Activated naive CD4-positive, alpha-beta T cell treated with anti-CD3 and anti-CD28 coated beads, Interleukin-2, amount 50 U/mL, for 72 hours (primary cell): ENCODE results near the gene SLC9A9. TPM values are rescaled to one million over a fixed set of nuclear protein-coding genes. Genes with fewer than 3 reads are reported as not detected.

Source experiments
- ATAC-seq, 2 donors: fragments of 150-1000 bp; cut with Tn5 transposase; 2 replicates each; pipeline ENCODE4 v1.10.0; 2021; ENCODE audit warnings: mild to moderate bottlenecking in 2 of 2, moderate library complexity in 2 of 2
- DNase-seq, 2 donors: peaks; one replicate each; pipeline ENCODE4 v3.0.0; 2021 to 2022; ENCODE audit warnings: low spot score in 2 of 2
- H3K27ac Mint-ChIP-seq, 2 donors: one replicate each; pipeline ENCODE4 v1.8.0; 2022; ENCODE audit warnings: mild to moderate bottlenecking in 2 of 2, mixed read lengths in 2 of 2
- H3K36me3 Mint-ChIP-seq, 2 donors: one replicate each; pipeline ENCODE4 v1.8.0; 2022; ENCODE audit warnings: mixed read lengths in 2 of 2
- H3K9me3 Mint-ChIP-seq, 2 donors: one replicate each; pipeline ENCODE4 v1.8.0; 2022; ENCODE audit warnings: mixed read lengths in 2 of 2
- total RNA-seq, 2 donors: library from RNA; stranded (reverse); gene quantifications; one replicate each; pipeline ENCODE4 v1.2.3, GENCODE V29; 2022

SLC9A9 gene
- total RNA-seq, 2 donors from 2014 or later: 2.3 to 2.5 TPM

DNA sequence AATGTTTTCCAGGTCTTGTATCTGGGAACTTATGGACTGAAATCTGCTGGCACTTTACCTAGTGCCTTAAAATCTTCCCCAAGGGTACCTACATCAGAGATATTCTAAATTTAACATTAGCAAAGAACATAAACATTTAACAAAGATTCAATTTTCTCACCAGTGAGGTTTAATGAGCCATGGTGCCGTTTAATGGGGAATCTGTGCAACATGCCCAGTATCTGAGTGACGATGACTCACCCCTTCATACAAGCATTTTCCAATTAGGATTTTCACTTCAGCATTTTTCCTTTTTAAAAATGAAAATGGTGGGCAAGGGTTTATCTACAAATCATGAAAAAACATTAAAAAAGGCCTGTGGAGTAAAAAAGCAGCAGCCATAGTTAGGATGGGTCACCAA lies 189.4 kb downstream of the SLC9A9 start:
- DNase-seq (no peak), ATAC-seq (no peak)
- peaks cover 0 to 10% of the 10 kb centered on the region in 2 donors for H3K9me3 Mint-ChIP-seq

DNA sequence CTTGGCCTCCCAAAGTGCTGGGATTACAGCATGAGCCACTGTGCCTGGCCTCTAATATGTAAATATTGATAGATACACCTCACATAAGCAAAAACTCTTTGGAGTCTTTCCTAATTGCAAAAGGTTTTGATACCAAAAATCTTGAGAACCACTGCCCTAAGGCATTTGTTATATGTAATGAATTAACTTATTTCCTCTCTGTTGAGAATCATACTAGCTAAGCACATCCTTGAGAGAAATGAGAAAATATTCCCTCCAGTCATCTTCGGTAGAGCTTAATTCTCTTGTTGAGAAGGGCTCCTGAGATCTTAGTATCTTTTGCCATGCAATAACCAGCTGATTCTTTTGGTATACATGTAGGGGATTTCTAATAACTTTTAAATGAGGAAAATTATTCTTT lies 190.2 kb downstream of the SLC9A9 start:
- peaks cover 0 to 3% of the 10 kb centered on the region in 2 donors for H3K36me3 Mint-ChIP-seq
- no peak overlapping the region for H3K27ac Mint-ChIP-seq
- ATAC-seq: no peak
- DNase-seq: no peak
- peaks cover 0 to 6% of the 10 kb centered on the region in 2 donors for H3K9me3 Mint-ChIP-seq

More for the DNA sequence above, 189.4 kb downstream of the SLC9A9 start:
- H3K27ac Mint-ChIP-seq: no peak overlapping the region
- H3K36me3 Mint-ChIP-seq: peaks cover 0 to 7% of the 10 kb centered on the region in 2 donors

DNA sequence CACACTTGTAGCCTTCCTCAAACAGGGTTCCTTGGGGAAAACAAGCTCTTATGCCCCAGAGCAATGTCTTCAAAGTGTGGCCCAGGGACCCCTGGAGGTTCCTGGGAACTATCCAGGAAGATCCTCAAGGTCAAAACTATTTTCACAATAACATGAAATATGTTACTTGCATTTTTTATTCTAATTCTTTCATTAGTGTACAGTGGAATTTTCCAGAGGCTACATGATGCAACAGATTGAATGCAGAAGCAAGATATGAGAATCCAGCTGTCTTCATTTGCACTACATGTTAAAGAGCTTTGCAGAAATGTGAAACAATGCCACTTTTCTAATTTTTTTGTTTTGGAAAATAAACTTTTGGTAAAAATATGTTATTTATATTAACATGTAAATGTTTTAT lies 190.9 kb downstream of the SLC9A9 start:
- H3K36me3 Mint-ChIP-seq: no peaks in the 10 kb centered on the region

DNA sequence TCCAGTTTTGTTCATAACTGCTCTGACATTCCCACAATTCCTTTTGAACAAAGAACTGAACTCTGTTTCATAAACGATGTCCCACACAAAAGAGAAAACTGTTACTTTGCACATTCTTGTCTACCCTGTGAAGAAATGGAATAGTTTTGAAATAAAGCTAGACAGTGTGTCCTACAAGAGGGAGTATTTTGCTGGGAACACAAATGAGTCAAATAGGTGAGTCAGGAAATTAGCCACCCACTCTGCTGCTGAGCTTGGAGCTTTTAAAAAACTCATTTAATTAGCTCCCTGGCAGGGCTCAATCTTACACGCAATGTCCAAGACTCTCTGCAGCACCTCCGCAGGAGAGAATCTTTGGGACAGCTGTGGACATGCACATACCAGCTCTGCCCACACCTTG lies 193.4 kb downstream of the SLC9A9 start:
- DNase-seq (no peak), ATAC-seq (no peak)
- Mint-ChIP-seq H3K27ac (no peak overlapping the region), H3K9me3 (no peaks in the 10 kb centered on the region), H3K36me3 (peaks cover 0 to 5% of the 10 kb centered on the region in 2 donors)

More for the DNA sequence above, 190.9 kb downstream of the SLC9A9 start:
- no peak for ATAC-seq
- H3K9me3 Mint-ChIP-seq: peaks cover 0 to 6% of the 10 kb centered on the region in 2 donors
- H3K27ac Mint-ChIP-seq: no peak overlapping the region
- no peak for DNase-seq

DNA sequence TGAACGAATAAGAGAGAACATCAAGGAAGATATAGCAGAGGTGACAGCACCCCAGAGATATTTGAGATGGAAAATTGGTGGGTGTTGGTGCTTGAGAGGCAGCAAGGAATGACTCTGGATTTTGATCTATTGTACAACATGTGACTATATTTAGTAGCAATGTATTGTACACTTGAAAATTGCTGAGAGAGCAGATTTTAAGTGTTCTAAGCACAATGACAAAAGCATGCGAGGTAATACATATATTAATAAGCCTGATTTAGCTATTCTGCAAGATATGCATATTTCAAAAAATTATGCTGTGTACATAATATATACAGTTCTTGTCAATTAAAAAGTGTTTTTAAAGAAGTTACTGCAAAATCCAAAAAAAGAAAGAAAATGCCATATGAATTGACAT lies 194.3 kb downstream of the SLC9A9 start:
- Mint-ChIP-seq H3K36me3 (peaks cover 0 to 9% of the 10 kb centered on the region in 2 donors), H3K27ac (no peak overlapping the region), H3K9me3 (no peaks in the 10 kb centered on the region)
- DNase-seq (no peak), ATAC-seq (no peak)

DNA sequence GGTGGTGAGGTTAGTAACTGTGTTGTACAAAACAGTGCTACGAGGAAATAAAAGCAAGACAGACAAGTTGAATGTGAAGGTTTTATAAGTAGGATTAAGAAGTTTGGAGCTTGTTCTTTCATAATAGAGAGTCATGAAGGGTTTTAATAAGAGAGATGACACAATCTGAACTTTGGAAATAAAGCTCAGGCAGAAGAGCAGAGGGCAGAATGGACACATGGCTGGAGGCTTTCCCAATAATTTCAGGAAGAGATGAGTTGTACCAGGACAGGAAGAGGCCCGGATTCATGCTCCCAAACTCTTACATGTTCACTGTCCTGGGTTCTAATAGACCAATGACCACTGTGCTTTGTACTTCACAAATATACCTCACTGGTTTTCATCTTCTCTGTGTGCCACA lies 194.8 kb downstream of the SLC9A9 start:
- H3K9me3 Mint-ChIP-seq: no peaks in the 10 kb centered on the region
- DNase-seq (no peak), ATAC-seq (no peak)

DNA sequence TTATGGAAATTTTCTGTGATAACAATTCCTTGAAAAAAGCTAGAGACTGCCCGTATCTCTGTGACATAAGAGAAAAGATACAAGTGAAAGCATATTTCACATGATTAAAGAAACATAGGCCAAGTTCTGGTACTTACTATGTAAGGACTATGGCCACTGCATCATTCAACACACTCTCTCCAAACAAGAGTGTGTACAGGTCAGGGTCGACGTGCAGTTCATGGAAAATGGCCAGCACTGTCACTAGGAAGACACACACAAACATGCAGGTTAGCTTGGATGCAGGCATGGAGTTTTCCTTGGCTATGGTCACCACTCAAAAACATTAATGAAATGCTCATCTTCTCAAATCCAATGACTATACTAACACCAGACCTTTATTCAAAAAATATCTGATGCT lies 196.2 kb downstream of the SLC9A9 start:
- Mint-ChIP-seq H3K9me3 (no peaks in the 10 kb centered on the region), H3K36me3 (peaks cover 0 to 9% of the 10 kb centered on the region in 2 donors), H3K27ac (no peak overlapping the region)
- no peak for DNase-seq
- ATAC-seq: no peak

More for the DNA sequence above, 194.8 kb downstream of the SLC9A9 start:
- Mint-ChIP-seq H3K36me3 (peaks cover 0 to 9% of the 10 kb centered on the region in 2 donors), H3K27ac (peak overlapping the region in 1 of 2 donors; percentile 34)

DNA sequence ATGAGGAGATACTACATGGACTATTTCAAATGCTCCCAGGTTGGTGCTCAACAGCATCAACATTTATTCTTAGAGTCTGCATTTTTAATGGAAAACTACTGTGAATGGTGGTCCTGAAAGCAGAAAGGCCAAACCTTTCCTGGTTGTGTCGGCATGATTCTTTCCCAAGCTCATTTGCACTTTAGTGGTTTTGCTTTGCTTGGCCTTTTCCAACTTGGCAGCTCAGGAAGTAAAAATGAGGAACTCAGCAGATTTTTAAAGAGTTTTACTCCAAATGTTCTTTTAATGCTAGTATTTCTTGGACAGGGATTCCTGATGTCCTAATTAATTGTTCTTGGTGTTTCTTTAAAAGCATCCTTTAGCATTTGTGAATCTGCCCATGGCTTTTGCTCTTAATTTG lies 197.4 kb downstream of the SLC9A9 start:
- Mint-ChIP-seq H3K27ac (no peak overlapping the region), H3K9me3 (no peaks in the 10 kb centered on the region), H3K36me3 (peaks cover 0 to 9% of the 10 kb centered on the region in 2 donors)
- ATAC-seq (no peak), DNase-seq (no peak)

DNA sequence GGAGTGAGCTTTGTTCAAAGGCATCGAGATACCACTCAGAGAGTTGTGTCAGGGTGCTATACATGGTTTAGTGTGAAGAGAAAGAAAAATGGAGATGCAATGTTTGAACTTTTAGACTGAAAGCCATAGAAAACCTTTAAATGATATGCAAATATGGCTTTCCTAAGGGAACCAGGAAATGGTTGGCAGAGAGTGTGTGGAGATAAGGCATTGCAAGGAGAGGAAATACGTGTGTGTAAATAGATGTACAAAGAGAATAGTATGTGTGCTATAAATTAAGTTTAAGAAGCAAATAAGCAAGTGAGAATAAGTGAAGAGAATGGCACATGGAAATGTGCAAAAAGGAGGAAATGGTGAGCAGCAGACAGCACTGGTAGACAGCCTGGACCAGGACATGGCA lies 198.1 kb downstream of the SLC9A9 start:
- no peak overlapping the region for H3K27ac Mint-ChIP-seq
- peaks cover 0 to 9% of the 10 kb centered on the region in 2 donors for H3K36me3 Mint-ChIP-seq
- no peaks in the 10 kb centered on the region for H3K9me3 Mint-ChIP-seq

DNA sequence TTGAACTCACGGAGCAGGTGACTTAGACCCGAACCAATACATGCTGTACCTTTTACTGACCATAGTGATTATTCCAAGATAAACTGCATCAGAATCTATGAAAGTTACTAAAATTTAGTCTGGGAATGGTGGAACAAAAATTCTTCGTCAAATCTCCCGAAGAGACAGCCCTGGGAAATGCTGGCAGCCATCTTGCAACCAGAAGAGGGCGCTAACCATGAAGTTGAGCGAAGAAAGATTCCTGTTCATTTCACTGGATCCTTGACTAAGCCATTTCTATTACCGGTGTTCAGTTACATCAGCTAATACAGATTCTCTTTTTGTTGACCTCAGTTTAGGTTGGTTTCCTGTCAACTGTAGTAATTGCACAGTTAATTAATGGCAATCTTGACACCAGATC lies 199.6 kb downstream of the SLC9A9 start:
- no peak for ATAC-seq
- Mint-ChIP-seq H3K36me3 (peaks cover 0 to 9% of the 10 kb centered on the region in 2 donors), H3K27ac (no peak overlapping the region), H3K9me3 (no peaks in the 10 kb centered on the region)
- no peak for DNase-seq

More for the DNA sequence above, 198.1 kb downstream of the SLC9A9 start:
- ATAC-seq: no peak
- DNase-seq: no peak

DNA sequence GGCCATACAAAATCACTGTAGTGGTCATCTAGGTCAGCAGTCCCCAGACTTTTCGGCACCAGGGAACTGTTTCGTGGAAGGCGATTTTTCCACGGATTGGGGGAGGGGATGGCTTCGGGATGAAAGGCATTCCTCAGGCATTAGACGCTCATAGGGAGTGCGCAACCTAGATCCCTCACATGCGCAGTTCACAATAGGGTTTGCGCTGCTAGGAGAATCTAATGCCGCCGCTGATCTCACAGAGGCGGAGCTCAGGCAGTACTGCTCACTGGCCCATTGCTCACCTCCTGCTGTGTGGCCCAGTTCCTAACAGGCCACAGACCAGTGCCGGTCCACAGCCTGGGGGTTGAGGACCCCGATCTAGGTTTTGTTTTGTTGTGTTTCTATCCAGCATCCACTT lies 200.1 kb downstream of the SLC9A9 start:
- no peak overlapping the region for H3K27ac Mint-ChIP-seq
- H3K9me3 Mint-ChIP-seq: no peaks in the 10 kb centered on the region

DNA sequence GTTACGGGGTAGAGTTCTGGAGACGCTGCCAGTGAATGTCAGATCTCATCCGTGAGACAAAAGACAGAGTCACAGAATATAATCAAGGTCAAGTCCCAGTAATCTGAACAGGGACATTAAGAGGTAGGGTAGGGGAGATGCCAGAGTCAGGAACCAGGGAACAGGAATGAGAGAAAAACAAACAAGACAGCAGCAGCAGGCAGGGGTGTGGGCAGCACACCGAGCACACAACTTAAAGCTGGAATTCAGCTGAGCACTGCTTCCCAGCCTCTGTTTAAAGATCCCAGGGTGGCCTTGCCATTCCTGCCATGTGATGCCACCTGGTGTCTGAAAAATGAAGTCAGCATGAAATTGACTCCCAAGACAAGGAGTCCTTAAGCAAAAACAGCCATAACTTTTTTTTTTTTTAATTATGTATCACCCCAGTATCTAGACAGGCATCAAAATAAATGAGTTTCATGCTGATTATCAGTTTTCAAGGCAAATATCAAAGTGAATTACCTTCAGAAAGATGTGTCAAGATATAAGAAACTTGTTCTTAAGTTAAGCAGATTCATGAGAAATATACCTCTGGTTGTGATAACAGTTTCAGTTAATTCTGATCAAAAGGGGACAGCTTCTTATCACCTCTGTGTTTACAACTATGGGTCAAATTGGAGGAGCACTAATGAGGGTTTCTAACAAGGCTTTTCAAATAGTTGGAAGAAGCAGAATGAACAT lies 203.7 kb downstream of the SLC9A9 start:
- peak in 1 of 2 donors; percentile 11 for DNase-seq
- peak in 1 of 2 donors; percentile 16 for ATAC-seq
- Mint-ChIP-seq H3K36me3 (peaks cover 0 to 19% of the 10 kb centered on the region in 2 donors), H3K9me3 (peaks cover 5 to 7% of the 10 kb centered on the region in 2 donors), H3K27ac (no peak overlapping the region)

More for the DNA sequence above, 200.1 kb downstream of the SLC9A9 start:
- no peak for DNase-seq
- peaks cover 0 to 9% of the 10 kb centered on the region in 2 donors for H3K36me3 Mint-ChIP-seq
- ATAC-seq: no peak

DNA sequence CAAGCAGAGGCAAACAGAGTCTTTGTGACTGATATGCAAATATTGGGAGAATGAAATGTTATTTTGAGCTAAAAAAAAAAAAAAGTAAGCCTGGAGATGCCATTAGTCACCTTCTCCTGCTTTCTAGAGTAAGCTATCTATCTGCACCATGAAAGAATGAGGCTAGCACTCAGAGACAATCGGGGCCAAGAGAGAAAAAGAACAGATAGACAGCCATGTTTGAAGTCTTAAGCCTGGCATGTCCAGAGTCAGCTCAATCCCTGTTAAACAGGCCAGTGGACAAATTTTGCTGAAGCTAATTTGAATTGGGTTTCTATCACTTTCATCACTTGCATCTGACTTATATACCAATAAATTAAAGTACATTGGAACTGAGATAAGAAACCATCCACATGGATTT lies 204.4 kb downstream of the SLC9A9 start:
- ATAC-seq (no peak), DNase-seq (no peak)
- H3K9me3 Mint-ChIP-seq: peaks cover 5 to 11% of the 10 kb centered on the region in 2 donors
- H3K27ac Mint-ChIP-seq: no peak overlapping the region
- H3K36me3 Mint-ChIP-seq: peaks cover 4 to 24% of the 10 kb centered on the region in 2 donors

DNA sequence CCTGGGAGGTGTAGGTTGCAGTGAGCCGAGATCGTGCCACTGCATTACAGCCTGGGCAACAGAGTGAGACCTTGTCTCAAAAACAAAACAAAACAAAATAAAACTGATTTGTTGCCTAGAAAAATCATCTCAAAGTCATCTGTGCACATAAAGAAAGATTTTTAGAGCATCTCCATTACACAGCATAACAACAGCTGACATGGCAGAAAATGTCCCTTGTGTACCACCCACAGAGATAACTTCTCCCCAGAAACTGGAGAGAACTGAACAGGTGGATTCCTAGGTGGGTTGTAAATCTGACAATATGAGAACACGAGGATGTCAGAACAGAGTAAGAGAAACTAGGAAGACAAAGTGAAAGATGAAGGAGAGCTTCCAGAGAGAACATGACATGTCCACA lies 207.5 kb downstream of the SLC9A9 start:
- Mint-ChIP-seq H3K27ac (no peak overlapping the region), H3K36me3 (peaks cover 4 to 41% of the 10 kb centered on the region in 2 donors), H3K9me3 (peaks cover 12 to 18% of the 10 kb centered on the region in 2 donors)
- DNase-seq (no peak), ATAC-seq (no peak)

DNA sequence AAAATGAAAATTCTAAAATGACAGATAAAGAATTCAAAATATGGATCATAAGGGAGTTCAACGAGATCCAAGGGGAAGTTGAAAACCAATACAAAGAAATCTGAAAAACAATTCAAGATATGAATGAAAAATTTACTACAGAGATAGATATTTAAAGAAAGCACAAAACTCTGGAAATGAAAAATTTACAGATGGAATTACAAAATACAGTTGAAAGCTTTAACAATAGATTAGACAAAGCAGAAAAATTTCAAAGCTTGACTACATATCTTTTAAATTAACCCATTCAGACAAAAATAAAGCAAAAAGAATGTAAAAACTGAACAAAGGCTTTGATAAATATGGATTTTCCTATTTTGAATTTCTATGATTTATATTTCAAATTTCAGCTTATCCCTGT lies 211.1 kb downstream of the SLC9A9 start:
- ATAC-seq (no peak), DNase-seq (no peak)
- no peak overlapping the region for H3K27ac Mint-ChIP-seq
- peaks cover 4 to 36% of the 10 kb centered on the region in 2 donors for H3K36me3 Mint-ChIP-seq
- H3K9me3 Mint-ChIP-seq: peaks cover 12 to 18% of the 10 kb centered on the region in 2 donors

DNA sequence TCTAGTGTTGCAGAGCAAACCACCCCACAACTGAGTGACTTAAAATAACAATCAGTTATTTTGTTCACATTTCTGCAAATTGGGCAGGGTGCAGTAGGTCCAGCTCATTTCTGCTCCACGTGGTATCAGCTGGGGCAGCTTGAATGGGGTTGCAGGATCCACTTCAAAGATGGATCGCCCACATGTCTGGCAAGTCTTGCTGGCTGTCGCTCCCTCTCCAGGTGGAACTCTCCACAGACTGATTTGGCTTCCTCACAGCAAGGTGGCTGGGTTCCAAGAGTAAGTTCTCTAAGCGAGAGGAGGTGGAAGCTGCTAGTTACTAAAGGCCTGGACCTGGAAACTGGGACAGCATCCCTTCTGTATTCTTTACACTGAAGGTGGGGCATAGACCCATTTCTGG lies 213.3 kb downstream of the SLC9A9 start:
- ATAC-seq (no peak), DNase-seq (no peak)
- H3K27ac Mint-ChIP-seq: no peak overlapping the region
- H3K9me3 Mint-ChIP-seq: peaks cover 7 to 11% of the 10 kb centered on the region in 2 donors
- peaks cover 4 to 22% of the 10 kb centered on the region in 2 donors for H3K36me3 Mint-ChIP-seq

DNA sequence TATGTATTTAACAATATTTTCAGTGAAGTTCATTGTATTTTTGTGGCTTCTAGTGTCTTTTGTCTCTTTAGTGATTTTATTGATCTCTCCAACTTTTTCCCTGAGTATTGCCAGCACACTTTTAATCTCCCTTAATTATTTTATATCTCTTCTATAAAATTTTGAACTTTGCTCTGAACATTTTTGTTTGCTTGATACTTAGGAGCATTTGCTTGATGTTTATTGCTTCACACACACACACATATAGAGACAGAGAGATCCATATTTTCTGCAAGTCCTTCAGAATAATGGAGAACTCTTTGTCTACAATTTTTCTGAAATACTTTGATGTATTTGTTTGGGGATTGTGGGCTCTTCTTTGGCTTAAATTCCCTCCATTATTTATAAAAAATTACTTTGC lies 213.8 kb downstream of the SLC9A9 start:
- Mint-ChIP-seq H3K9me3 (peaks cover 7 to 11% of the 10 kb centered on the region in 2 donors), H3K27ac (no peak overlapping the region), H3K36me3 (peaks cover 4 to 22% of the 10 kb centered on the region in 2 donors)
- no peak for ATAC-seq
- DNase-seq: no peak

DNA sequence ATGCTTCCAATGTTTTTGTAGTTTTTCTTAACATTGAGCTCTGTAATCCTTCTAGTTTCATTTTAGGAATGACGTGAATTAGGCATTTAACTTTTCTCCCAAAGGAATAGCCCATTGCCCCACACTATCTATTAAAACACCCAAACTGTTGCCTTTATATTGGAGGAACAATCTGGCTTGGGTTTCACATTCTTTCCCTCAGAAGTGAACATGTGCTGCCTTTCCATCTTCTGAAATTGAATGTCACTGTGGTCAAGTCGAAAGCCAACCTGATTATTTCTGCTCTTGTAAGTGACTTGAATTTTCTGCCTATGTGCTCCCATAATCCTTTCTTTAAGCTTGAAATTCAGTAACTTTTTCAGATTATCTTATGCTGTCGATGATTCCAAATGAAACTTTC lies 214.5 kb downstream of the SLC9A9 start:
- Mint-ChIP-seq H3K27ac (no peak overlapping the region), H3K36me3 (peaks cover 0 to 17% of the 10 kb centered on the region in 2 donors), H3K9me3 (peaks cover 7% of the 10 kb centered on the region in 2 donors)
- DNase-seq: no peak
- no peak for ATAC-seq
